Tibial nerve (tissue), 3 donors: ENCODE results near the gene SIMC1.

ENCODE experiments used
- POLR2A ChIP-seq, 2 donors: fragments of 450-650 bp; IDR thresholded peaks; one replicate each; pipeline ENCODE4 v1.6.1; 2017; ENCODE audit warnings: antibody characterized with exemption in 2 of 2, mild to moderate bottlenecking in 2 of 2, moderate library complexity in 2 of 2
- TF ChIP-seq, protein P1 (sequence below), 5 experiments: fragments of 200-600 bp in 3 of 5; fragments of 450-650 bp in 2 of 5; sonication (generic) in 3 of 5; IDR thresholded peaks; one replicate each; pipeline ENCODE4 v1.5.1; 2016 to 2019; ENCODE audit warnings: antibody characterized with exemption in 5 of 5, mild to moderate bottlenecking in 3 of 5, moderate library complexity in 2 of 5

DNA sequence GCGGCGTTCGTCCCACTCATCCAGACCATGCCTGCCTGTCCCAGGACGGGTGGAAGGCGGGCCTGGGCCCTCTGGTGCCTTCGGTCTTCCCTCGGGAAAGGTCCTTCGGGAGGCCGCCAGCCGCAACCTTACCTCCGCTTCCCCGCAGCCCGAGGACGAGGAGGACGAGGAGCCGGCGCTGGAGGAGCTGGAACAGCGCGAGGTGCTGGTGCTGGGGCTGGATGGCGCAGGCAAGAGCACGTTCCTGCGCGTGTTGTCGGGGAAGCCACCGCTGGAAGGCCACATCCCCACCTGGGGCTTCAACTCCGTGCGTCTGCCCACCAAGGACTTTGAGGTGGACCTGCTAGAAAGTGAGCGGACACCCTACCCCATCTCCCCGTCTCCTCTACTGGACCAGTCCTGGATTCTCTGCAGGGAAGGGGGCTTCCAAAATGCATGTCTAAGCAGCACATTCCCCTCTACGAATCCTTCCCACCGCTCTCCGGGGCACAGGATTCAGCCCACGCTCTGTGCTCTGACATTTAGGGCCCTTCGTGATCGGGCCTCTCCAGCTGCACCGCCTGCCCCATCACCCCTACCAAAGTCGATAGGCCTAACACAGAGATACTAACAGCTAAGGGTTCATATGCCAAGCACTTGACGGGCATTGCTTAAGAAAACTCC, 128.1 kb downstream of the SIMC1 start:
- TF ChIP-seq, protein P1, sequence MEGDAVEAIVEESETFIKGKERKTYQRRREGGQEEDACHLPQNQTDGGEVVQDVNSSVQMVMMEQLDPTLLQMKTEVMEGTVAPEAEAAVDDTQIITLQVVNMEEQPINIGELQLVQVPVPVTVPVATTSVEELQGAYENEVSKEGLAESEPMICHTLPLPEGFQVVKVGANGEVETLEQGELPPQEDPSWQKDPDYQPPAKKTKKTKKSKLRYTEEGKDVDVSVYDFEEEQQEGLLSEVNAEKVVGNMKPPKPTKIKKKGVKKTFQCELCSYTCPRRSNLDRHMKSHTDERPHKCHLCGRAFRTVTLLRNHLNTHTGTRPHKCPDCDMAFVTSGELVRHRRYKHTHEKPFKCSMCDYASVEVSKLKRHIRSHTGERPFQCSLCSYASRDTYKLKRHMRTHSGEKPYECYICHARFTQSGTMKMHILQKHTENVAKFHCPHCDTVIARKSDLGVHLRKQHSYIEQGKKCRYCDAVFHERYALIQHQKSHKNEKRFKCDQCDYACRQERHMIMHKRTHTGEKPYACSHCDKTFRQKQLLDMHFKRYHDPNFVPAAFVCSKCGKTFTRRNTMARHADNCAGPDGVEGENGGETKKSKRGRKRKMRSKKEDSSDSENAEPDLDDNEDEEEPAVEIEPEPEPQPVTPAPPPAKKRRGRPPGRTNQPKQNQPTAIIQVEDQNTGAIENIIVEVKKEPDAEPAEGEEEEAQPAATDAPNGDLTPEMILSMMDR (IDR thresholded peaks at IDR 0.05) = no peak
- no peak for TF ChIP-seq POLR2A (IDR thresholded peaks at IDR 0.05)
